SK-MEL-5 (cell line): Measurements from ENCODE around the gene NELL1. TPM values are rescaled to one million over a fixed set of nuclear protein-coding genes. Genes with fewer than 3 reads are reported as not detected.
"Not testable (repeated sequence)": the region's sequence is repeated elsewhere in the genome, so short reads cannot be mapped to it uniquely, and the experiment has no call there.

Experiments used
- DNase-seq: peaks from one replicate; pipeline ENCODE4 v3.0.0-alpha.2; 2016; ENCODE audit warnings: low read depth, low spot score
- in situ Hi-C: cut with HindIII; loops from 2 replicates; pipeline ENCODE4 v1.10.0; 2016; ENCODE audit warnings: low sequenced_read_pairs, high pct_unique_total_duplicates, low pct_unique_long_range_greater_than_20kb
- total RNA-seq: library from RNA; depleted of rRNA; stranded (reverse); fragments of >200 nt; shearing (Covaris generic); gene quantifications from 2 replicates; pipeline ENCODE4 v1.2.3, GENCODE V29; 2014

NELL1 gene
- total RNA-seq, 1 experiment from 2014 or later = not detected

GRCh38 chr11:21272139-21272538 is 602.8 kb downstream of the NELL1 start:
- in situ Hi-C loops, DNase-seq: not testable (repeated sequence)

- in situ Hi-C loops = no loop called here
- DNase-seq = no peak
These were observed 609.5 kb downstream of the NELL1 start for GRCh38 chr11:21278840-21279239.

GRCh38 chr11:21285104-21285503 is 615.7 kb downstream of the NELL1 start:
- no peak for DNase-seq
- in situ Hi-C loops = no loop called here

- no peak for DNase-seq
- in situ Hi-C loops = no loop called here
These were observed 620.3 kb downstream of the NELL1 start for GRCh38 chr11:21289686-21290085.

GRCh38 chr11:21295508-21295907 is 626.1 kb downstream of the NELL1 start:
- in situ Hi-C loops = no loop called here

GRCh38 chr11:21301981-21302380 is 632.6 kb downstream of the NELL1 start:
- DNase-seq = no peak
- in situ Hi-C loops = no loop called here

More at GRCh38 chr11:21295508-21295907, 626.1 kb downstream of the NELL1 start:
- DNase-seq = no peak

GRCh38 chr11:21306739-21307358 is 637.5 kb downstream of the NELL1 start:
- in situ Hi-C loops = no loop called here

GRCh38 chr11:21307874-21308273 is 638.5 kb downstream of the NELL1 start:
- in situ Hi-C loops = no loop called here
- no peak for DNase-seq

More at GRCh38 chr11:21306739-21307358, 637.5 kb downstream of the NELL1 start:
- no peak for DNase-seq

GRCh38 chr11:21316591-21316990 is 647.2 kb downstream of the NELL1 start:
- DNase-seq = no peak
- in situ Hi-C loops = no loop called here

GRCh38 chr11:21321072-21321471 is 651.7 kb downstream of the NELL1 start:
- no peak for DNase-seq
- in situ Hi-C loops = no loop called here

GRCh38 chr11:21321530-21321929 is 652.1 kb downstream of the NELL1 start:
- no peak for DNase-seq
- in situ Hi-C loops = no loop called here

GRCh38 chr11:21323617-21324016 is 654.2 kb downstream of the NELL1 start:
- no peak for DNase-seq
- in situ Hi-C loops = no loop called here

- in situ Hi-C loops = no loop called here
- no peak for DNase-seq
These were observed 673.8 kb downstream of the NELL1 start for GRCh38 chr11:21343204-21343603.

- in situ Hi-C loops = no loop called here
- no peak for DNase-seq
These were observed 677.0 kb downstream of the NELL1 start for GRCh38 chr11:21346361-21346760.

- in situ Hi-C loops = no loop called here
- DNase-seq = no peak
These were observed 681.2 kb downstream of the NELL1 start for GRCh38 chr11:21350613-21351012.

- in situ Hi-C loops = no loop called here
- DNase-seq = no peak
These were observed 684.0 kb downstream of the NELL1 start for GRCh38 chr11:21353425-21353824.

- in situ Hi-C loops = no loop called here
- no peak for DNase-seq
These were observed 695.7 kb downstream of the NELL1 start for GRCh38 chr11:21364866-21365624.

GRCh38 chr11:21369947-21370346 is 700.6 kb downstream of the NELL1 start:
- in situ Hi-C loops = no loop called here
- no peak for DNase-seq

GRCh38 chr11:21371044-21371443 is 701.7 kb downstream of the NELL1 start:
- no peak for DNase-seq
- in situ Hi-C loops = no loop called here
